Endodermal cell (in vitro differentiated cells): ENCODE measurements around the gene SLC34A3. TPM values are rescaled to one million over a fixed set of nuclear protein-coding genes. Genes with fewer than 3 reads are reported as not detected.

Experiments
- DNase-seq: peaks from one replicate; pipeline ENCODE4 v3.0.0-alpha.2; 2017
- H3K27ac ChIP-seq: 2 replicates; pipeline ENCODE4 v1.5.1; 2013; ENCODE audit warnings: mild to moderate bottlenecking, low read depth, low read length, moderate library complexity
- H3K27me3 ChIP-seq: 2 replicates; pipeline ENCODE4 v1.6.1; 2013; ENCODE audit warnings: mild to moderate bottlenecking, low read length, moderate library complexity; ENCODE audit not compliant: insufficient read depth, control insufficient read depth, poor library complexity, severe bottlenecking
- H3K36me3 ChIP-seq: 2 replicates; pipeline ENCODE4 v1.7.0; 2013; ENCODE audit warnings: mild to moderate bottlenecking, low read length, moderate library complexity; ENCODE audit not compliant: control insufficient read depth, insufficient read depth
- H3K4me1 ChIP-seq: one replicate; pipeline ENCODE4 v1.7.0; 2013; ENCODE audit warnings: low read length; ENCODE audit not compliant: control insufficient read depth, insufficient read depth
- H3K4me3 ChIP-seq: 2 replicates; pipeline ENCODE4 v1.5.1; 2013; ENCODE audit warnings: mild to moderate bottlenecking, low read length, moderate library complexity
- H3K9ac ChIP-seq: 2 replicates; pipeline ENCODE4 v1.6.1; 2013; ENCODE audit warnings: mild to moderate bottlenecking, low read length, moderate library complexity; ENCODE audit not compliant: poor library complexity, severe bottlenecking; ENCODE audit errors: extremely low read depth
- H3K9me3 ChIP-seq: 2 replicates; pipeline ENCODE4 v1.6.1; 2013; ENCODE audit warnings: mild to moderate bottlenecking, low read length, moderate library complexity; ENCODE audit not compliant: control insufficient read depth
- H3K27ac Mint-ChIP-seq: 2 replicates; pipeline ENCODE4 v1.8.0; 2020; ENCODE audit warnings: mixed read lengths
- H3K27me3 Mint-ChIP-seq: 2 replicates; pipeline ENCODE4 v1.8.0; 2021; ENCODE audit warnings: mild to moderate bottlenecking, mixed read lengths; ENCODE audit not compliant: insufficient read depth
- H3K36me3 Mint-ChIP-seq: 2 replicates; pipeline ENCODE4 v1.8.0; 2020; ENCODE audit warnings: low read depth, mixed read lengths
- H3K4me1 Mint-ChIP-seq: 2 replicates; pipeline ENCODE4 v1.8.0; 2020; ENCODE audit warnings: mixed read lengths
- H3K4me3 Mint-ChIP-seq: 2 replicates; pipeline ENCODE4 v1.8.0; 2020; ENCODE audit warnings: mild to moderate bottlenecking, moderate library complexity, mixed read lengths
- H3K9me3 Mint-ChIP-seq: 2 replicates; pipeline ENCODE4 v1.8.0; 2020; ENCODE audit warnings: mild to moderate bottlenecking, mixed read lengths
- CTCF ChIP-seq: fragments of 200-600 bp; sonication (generic); conservative IDR thresholded peaks from 2 replicates; pipeline ENCODE4 v1.5.0; 2021; ENCODE audit warnings: antibody characterized with exemption, mild to moderate bottlenecking
- WGBS, 2 experiments: methylation state at CpG; one replicate each; pipeline versions ENCODE4 v1.1.5 to v1.1.7; 2013; ENCODE audit warnings: missing lambda C conversion rate in 2 of 2, mixed read lengths in 1 of 2; ENCODE audit not compliant: insufficient coverage in 1 of 2, insufficient read length in 1 of 2; 5-methylcytosine and 5-hydroxymethylcytosine counted together
- total RNA-seq, 2 donors: library from RNA; stranded (reverse); fragmentation: NEBNext Ultra II Directional in 1 of 2; extraction: Animal tissue kit (Norgen Biotek cat#: 25700) in 1 of 2; gene quantifications; 2 replicates in 1 of 2; 3 replicates in 1 of 2; pipeline ENCODE4 v1.2.1, GENCODE V29; 2021

SLC34A3 gene
- total RNA-seq, 2 donors from 2014 or later = 0.15 TPM; not detected in 1

GRCh38 chr9:137265496-137266161, 34.9 kb downstream of the SLC34A3 start:
- H3K27me3 Mint-ChIP-seq = no peaks in the 10 kb centered on the region
- no peaks in the 10 kb centered on the region for H3K4me1 ChIP-seq
- H3K4me3 ChIP-seq = no peak overlapping the region
- no peaks in the 10 kb centered on the region for H3K9me3 Mint-ChIP-seq
- WGBS, 2 experiments = 92 to 93% methylated on average over 22 to 29 of the region's 29 CpGs
- no peaks in the 10 kb centered on the region for H3K9me3 ChIP-seq
- H3K4me3 Mint-ChIP-seq = no peak overlapping the region
- no peaks in the 10 kb centered on the region for H3K4me1 Mint-ChIP-seq
- peaks cover 37% of the 10 kb centered on the region for H3K36me3 Mint-ChIP-seq
- peaks cover 47% of the 10 kb centered on the region for H3K36me3 ChIP-seq
- DNase-seq = peak; percentile 40
- TF ChIP-seq CTCF = no peak
- H3K27me3 ChIP-seq = no peaks in the 10 kb centered on the region
- no peak overlapping the region for H3K27ac Mint-ChIP-seq
- no peak overlapping the region for H3K9ac ChIP-seq
- H3K27ac ChIP-seq = no peak overlapping the region

GRCh38 chr9:137266162-137266527, 35.4 kb downstream of the SLC34A3 start:
- H3K4me3 ChIP-seq = no peak overlapping the region

GRCh38 chr9:137266585-137267453, 36.1 kb downstream of the SLC34A3 start:
- Histone ChIP-seq H3K4me1 (no peaks in the 10 kb centered on the region), H3K4me3 (no peak overlapping the region), H3K9me3 (no peaks in the 10 kb centered on the region), H3K9ac (no peak overlapping the region), H3K27me3 (no peaks in the 10 kb centered on the region), H3K27ac (no peak overlapping the region), H3K36me3 (peaks cover 47% of the 10 kb centered on the region)
- Mint-ChIP-seq H3K9me3 (no peaks in the 10 kb centered on the region), H3K36me3 (peaks cover 35% of the 10 kb centered on the region), H3K4me1 (no peaks in the 10 kb centered on the region), H3K27ac (no peak overlapping the region), H3K27me3 (no peaks in the 10 kb centered on the region), H3K4me3 (no peak overlapping the region)
- TF ChIP-seq CTCF = no peak
- DNase-seq = no peak
- WGBS, 2 experiments = 90 to 94% methylated on average over 18 to 34 of the region's 34 CpGs

More at GRCh38 chr9:137266162-137266527, 35.4 kb downstream of the SLC34A3 start:
- Mint-ChIP-seq H3K27me3 (no peaks in the 10 kb centered on the region), H3K4me3 (no peak overlapping the region), H3K36me3 (peaks cover 37% of the 10 kb centered on the region), H3K9me3 (no peaks in the 10 kb centered on the region), H3K4me1 (no peaks in the 10 kb centered on the region), H3K27ac (no peak overlapping the region)
- TF ChIP-seq CTCF = no peak
- no peak for DNase-seq
- Histone ChIP-seq H3K27me3 (no peaks in the 10 kb centered on the region), H3K9ac (no peak overlapping the region), H3K9me3 (no peaks in the 10 kb centered on the region), H3K27ac (no peak overlapping the region), H3K36me3 (peaks cover 47% of the 10 kb centered on the region), H3K4me1 (no peaks in the 10 kb centered on the region)
- WGBS, 2 experiments = 97 to 99% methylated on average over 13 to 15 of the region's 15 CpGs
